SK-N-SH treated with all-trans-retinoic acid at 6 μM for 48 hours (cell line): Measurements from ENCODE around the gene ABO.
"Not testable (repeated sequence)": the region's sequence is repeated elsewhere in the genome, so short reads cannot be mapped to it uniquely, and the experiment has no call there.

ENCODE experiments used
- CREB5 ChIP-seq: fragments of 250-450 bp; sonication (Bioruptor Pico); IDR thresholded peaks from 2 replicates; pipeline ENCODE4 v1.5.1; 2020; ENCODE audit warnings: low read depth, mild to moderate bottlenecking, moderate library complexity
- OSR1 ChIP-seq: fragments of 250-450 bp; sonication (Bioruptor Pico); IDR thresholded peaks from 2 replicates; pipeline ENCODE4 v1.8.0; 2022; ENCODE audit warnings: moderate library complexity, mild to moderate bottlenecking, inconsistent platforms
- PATZ1 ChIP-seq: fragments of 250-450 bp; sonication (Bioruptor Pico); IDR thresholded peaks from 2 replicates; pipeline ENCODE4 v1.8.0; 2020; ENCODE audit warnings: mild to moderate bottlenecking, moderate library complexity, borderline replicate concordance
- PPARA ChIP-seq: fragments of 250-450 bp; sonication (Bioruptor Pico); IDR thresholded peaks from 2 replicates; pipeline ENCODE4 v1.5.0; 2020; ENCODE audit warnings: mild to moderate bottlenecking, borderline replicate concordance
- RARB ChIP-seq: fragments of 250-450 bp; sonication (Bioruptor Pico); IDR thresholded peaks from 2 replicates; pipeline ENCODE4 v1.8.0; 2021; ENCODE audit warnings: mild to moderate bottlenecking, moderate library complexity
- SNAI2 ChIP-seq: fragments of 250-450 bp; sonication (Bioruptor Pico); IDR thresholded peaks from 2 replicates; pipeline ENCODE4 v1.5.0; 2020; ENCODE audit warnings: mild to moderate bottlenecking, moderate library complexity
- ZFP3 ChIP-seq: fragments of 250-450 bp; sonication (Bioruptor Pico); IDR thresholded peaks from 2 replicates; pipeline ENCODE4 v1.5.0; 2020; ENCODE audit warnings: mild to moderate bottlenecking, moderate library complexity
- ZNF8 ChIP-seq: fragments of 450-650 bp; formaldehyde crosslinking; IDR thresholded peaks from 2 replicates; pipeline ENCODE4 v1.5.0; 2020; ENCODE audit warnings: mild to moderate bottlenecking, moderate library complexity

- TF ChIP-seq ZFP3; PPARA (CRISPR knock-in tag); PATZ1 (CRISPR knock-in tag); CREB5 (CRISPR knock-in tag); SNAI2 (CRISPR knock-in tag); ZNF8 (CRISPR knock-in tag); OSR1 (CRISPR knock-in tag); RARB: not testable (repeated sequence)
Measured at GRCh38 chr9:133214276-133214675, 60.7 kb downstream of the ABO start.
